Body of pancreas (tissue), 4 donors: Measurements from ENCODE around the gene NKAIN2.

Experiments used
- POLR2A ChIP-seq, 3 donors: fragments of 450-650 bp; IDR thresholded peaks; one replicate each; pipeline ENCODE4 v1.6.1; 2016; ENCODE audit warnings: antibody characterized with exemption in 3 of 3, mild to moderate bottlenecking in 2 of 3
- TF ChIP-seq, protein P1 (sequence below), 7 experiments: fragments of 450-650 bp in 4 of 7; fragments of 200-600 bp in 3 of 7; sonication (generic) in 3 of 7; IDR thresholded peaks; one replicate each; pipeline ENCODE4 v1.5.1; 2016 to 2019; ENCODE audit warnings: antibody characterized with exemption in 7 of 7

DNA sequence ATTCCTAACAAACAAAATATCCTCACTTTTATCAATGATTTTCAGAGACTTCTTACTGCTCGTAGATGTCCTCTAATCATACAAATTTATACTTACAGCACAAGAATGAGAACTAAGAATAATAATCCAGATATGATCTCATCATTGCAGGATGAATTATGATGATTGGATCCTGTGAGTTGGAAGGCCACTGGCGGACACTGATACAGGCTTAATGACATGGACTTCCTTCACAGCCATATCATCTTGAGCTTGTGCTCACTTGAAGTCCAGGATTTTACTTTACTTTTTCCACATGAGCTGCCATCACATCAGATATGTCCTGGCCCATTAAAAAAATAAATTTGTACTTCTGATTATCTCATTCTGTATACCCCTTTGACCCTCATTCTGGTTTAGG is 94.3 kb downstream of the NKAIN2 start:
- TF ChIP-seq, protein P1, sequence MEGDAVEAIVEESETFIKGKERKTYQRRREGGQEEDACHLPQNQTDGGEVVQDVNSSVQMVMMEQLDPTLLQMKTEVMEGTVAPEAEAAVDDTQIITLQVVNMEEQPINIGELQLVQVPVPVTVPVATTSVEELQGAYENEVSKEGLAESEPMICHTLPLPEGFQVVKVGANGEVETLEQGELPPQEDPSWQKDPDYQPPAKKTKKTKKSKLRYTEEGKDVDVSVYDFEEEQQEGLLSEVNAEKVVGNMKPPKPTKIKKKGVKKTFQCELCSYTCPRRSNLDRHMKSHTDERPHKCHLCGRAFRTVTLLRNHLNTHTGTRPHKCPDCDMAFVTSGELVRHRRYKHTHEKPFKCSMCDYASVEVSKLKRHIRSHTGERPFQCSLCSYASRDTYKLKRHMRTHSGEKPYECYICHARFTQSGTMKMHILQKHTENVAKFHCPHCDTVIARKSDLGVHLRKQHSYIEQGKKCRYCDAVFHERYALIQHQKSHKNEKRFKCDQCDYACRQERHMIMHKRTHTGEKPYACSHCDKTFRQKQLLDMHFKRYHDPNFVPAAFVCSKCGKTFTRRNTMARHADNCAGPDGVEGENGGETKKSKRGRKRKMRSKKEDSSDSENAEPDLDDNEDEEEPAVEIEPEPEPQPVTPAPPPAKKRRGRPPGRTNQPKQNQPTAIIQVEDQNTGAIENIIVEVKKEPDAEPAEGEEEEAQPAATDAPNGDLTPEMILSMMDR (IDR thresholded peaks at IDR 0.05): no peak
- no peak for TF ChIP-seq POLR2A (IDR thresholded peaks at IDR 0.05)
